Cardiac muscle cell (in vitro differentiated cells and primary cell): ENCODE data around the gene RPS15. TPM values are rescaled to one million over a fixed set of nuclear protein-coding genes. Genes with fewer than 3 reads are reported as not detected.

Experiments used
- DNase-seq, 2 donors: peaks; one replicate each; pipeline versions ENCODE4 v3.0.0 to v3.0.0-alpha.2; 2010 to 2017; ENCODE audit warnings: low read depth in 1 of 2, low spot score in 1 of 2
- H3K27ac ChIP-seq: fragments of 200-600 bp; sonication (generic); 2 replicates; pipeline ENCODE4 v1.5.1; 2016
- H3K27me3 ChIP-seq: fragments of 200-600 bp; sonication (generic); 2 replicates; pipeline ENCODE4 v1.6.0; 2016; ENCODE audit warnings: control low read depth
- H3K36me3 ChIP-seq: fragments of 200-600 bp; sonication (generic); 2 replicates; pipeline ENCODE4 v1.5.1; 2016; ENCODE audit warnings: control low read depth
- H3K4me1 ChIP-seq: fragments of 200-600 bp; sonication (generic); 2 replicates; pipeline ENCODE4 v1.8.1; 2017; ENCODE audit warnings: low read depth, mild to moderate bottlenecking, mixed run types
- H3K4me3 ChIP-seq: fragments of 200-600 bp; sonication (generic); 2 replicates; pipeline ENCODE4 v1.5.1; 2016; ENCODE audit warnings: mild to moderate bottlenecking
- H3K9me3 ChIP-seq: fragments of 200-600 bp; sonication (generic); 2 replicates; pipeline ENCODE4 v1.5.1; 2017; ENCODE audit warnings: low read depth, mild to moderate bottlenecking, control low read depth
- CTCF ChIP-seq: IDR thresholded peaks from 2 replicates; pipeline ENCODE4 v1.5.1; 2012; ENCODE audit warnings: low read depth, mild to moderate bottlenecking, low read length
- polyA plus RNA-seq: library from polyadenylated mRNA; unstranded; fragments of >200 nt; fragmentation: Nextera tagmentation; extraction: Ambion mirVana; gene quantifications from 2 replicates; pipeline ENCODE4 v1.2.1, GENCODE V29; 2016
- total RNA-seq: library from RNA; depleted of rRNA; stranded (reverse); fragments of >200 nt; gene quantifications from 2 replicates; pipeline ENCODE4 v1.2.3, GENCODE V29; 2016

Gene RPS15
- total and polyA plus RNA-seq, 2 experiments from 2014 or later = 1,129 to 6,817 TPM

- peaks cover 22% of the 10 kb centered on the region for H3K36me3 ChIP-seq
- H3K27me3 ChIP-seq = peaks cover 8% of the 10 kb centered on the region
- no peak overlapping the region for H3K27ac ChIP-seq
- DNase-seq = no peak
- H3K4me1 ChIP-seq = peaks cover 4% of the 10 kb centered on the region
- no peak for TF ChIP-seq CTCF
- no peaks in the 10 kb centered on the region for H3K9me3 ChIP-seq
- H3K4me3 ChIP-seq = no peak overlapping the region
These were observed 2.8 kb downstream of the RPS15 start for GRCh38 chr19:1441022-1441426.

GRCh38 chr19:1441677-1442438 lies 3.7 kb downstream of the RPS15 start:
- TF ChIP-seq CTCF = no peak
- H3K4me1 ChIP-seq = peaks cover 9% of the 10 kb centered on the region
- H3K9me3 ChIP-seq = no peaks in the 10 kb centered on the region
- H3K4me3 ChIP-seq = no peak overlapping the region
- DNase-seq = no peak
- peaks cover 16% of the 10 kb centered on the region for H3K27me3 ChIP-seq
- peaks cover 22% of the 10 kb centered on the region for H3K36me3 ChIP-seq
- H3K27ac ChIP-seq = no peak overlapping the region

- Histone ChIP-seq H3K4me1 (peaks cover 5% of the 10 kb centered on the region), H3K27me3 (peaks cover 51% of the 10 kb centered on the region), H3K27ac (no peak overlapping the region), H3K9me3 (no peaks in the 10 kb centered on the region), H3K4me3 (peak overlapping the region; percentile 53), H3K36me3 (peaks cover 13% of the 10 kb centered on the region)
- peak; percentile 82 for TF ChIP-seq CTCF
- DNase-seq = peak; percentile 60 to 78
These were observed 7.2 kb downstream of the RPS15 start for GRCh38 chr19:1445185-1445931.

GRCh38 chr19:1445932-1446712 lies 7.9 kb downstream of the RPS15 start:
- H3K4me3 ChIP-seq = peak overlapping the region; percentile 53
- peaks cover 59% of the 10 kb centered on the region for H3K27me3 ChIP-seq
- DNase-seq = peak in 1 of 2 donors; percentile 74

More at GRCh38 chr19:1445932-1446712, 7.9 kb downstream of the RPS15 start:
- Histone ChIP-seq H3K36me3 (peaks cover 5% of the 10 kb centered on the region), H3K4me1 (peaks cover 5% of the 10 kb centered on the region), H3K9me3 (no peaks in the 10 kb centered on the region), H3K27ac (no peak overlapping the region)
- TF ChIP-seq CTCF = no peak
